SKM-1 treated with dmso at 0.1 percent for 144 hours (cell line): Measurements from ENCODE around the gene KARS1.
A peak's percentile ranks its signal among the peaks of the same experiment; 100 is the strongest.

Experiments
- DNase-seq: peaks from one replicate; lab custom pipeline; 2025; ENCODE audit not compliant: unreplicated experiment; lab: John Stamatoyannopoulos, UW

Gene KARS1

DNA sequence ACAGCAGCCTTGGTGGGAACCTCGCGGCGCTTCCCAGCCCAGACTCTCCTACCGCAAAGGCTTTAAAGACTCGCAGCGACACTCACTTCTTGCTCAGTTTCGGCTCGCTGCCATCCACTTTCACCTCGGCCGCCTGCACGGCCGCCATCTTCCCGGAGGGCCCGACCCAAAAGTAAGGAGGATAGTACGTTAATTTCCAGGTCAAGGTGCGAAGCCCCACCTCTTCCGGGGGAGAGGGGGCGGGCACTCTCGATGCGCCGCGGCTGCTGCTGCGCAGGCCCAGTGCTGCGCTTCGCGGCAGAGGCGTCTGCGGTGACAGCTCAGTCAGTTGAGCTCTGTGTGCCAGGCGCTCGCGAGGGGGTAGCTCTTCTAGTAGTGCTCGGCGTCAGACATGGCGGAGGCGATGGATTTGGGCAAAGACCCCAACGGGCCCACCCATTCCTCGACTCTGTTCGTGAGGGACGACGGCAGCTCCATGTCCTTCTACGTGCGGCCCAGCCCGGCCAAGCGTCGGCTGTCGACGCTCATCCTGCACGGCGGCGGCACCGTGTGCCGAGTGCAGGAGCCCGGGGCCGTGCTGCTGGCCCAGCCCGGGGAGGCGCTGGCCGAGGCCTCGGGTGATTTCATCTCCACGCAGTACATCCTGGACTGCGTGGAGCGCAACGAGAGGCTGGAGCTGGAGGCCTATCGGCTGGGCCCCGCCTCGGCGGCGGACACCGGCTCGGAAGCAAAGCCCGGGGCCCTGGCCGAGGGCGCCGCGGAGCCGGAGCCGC, at the start of gene KARS1, which contains the start of gene TERF2IP:
TSS of gene KARS1 (minus strand) at position 174 of the 773 bp plus-strand sequence. CDS start at position 148, 26 bp downstream.
TSS of gene TERF2IP (plus strand) at position 282 of the 773 bp plus-strand sequence. CDS start at position 392, 110 bp downstream.
- peak; percentile 90 for DNase-seq

DNA sequence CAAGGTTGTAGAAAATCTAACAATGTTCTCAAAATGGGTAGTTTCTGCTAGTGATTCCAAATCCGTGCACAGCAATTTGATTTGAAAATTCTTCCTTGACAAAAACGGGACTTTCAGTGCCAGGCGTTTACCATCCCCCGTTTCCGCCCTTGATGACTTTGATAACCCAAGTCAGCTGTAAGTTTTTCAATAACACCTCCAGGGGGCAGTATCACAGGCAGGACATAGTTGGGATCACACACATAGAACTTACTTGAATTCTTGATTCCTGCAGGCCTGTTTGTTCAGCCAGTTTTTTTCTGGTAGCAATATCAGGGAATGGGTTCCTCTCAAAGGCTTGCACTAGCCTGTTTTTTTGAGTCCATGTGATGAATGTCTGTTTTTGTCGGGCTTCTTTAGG, 48.2 kb upstream of the KARS1 start:
- DNase-seq, result no peak

- DNase-seq, result no peak
These were observed 39.9 kb upstream of the KARS1 start for GRCh38 chr16:75687361-75687760.

- DNase-seq, result no peak
These were observed 34.8 kb upstream of the KARS1 start for GRCh38 chr16:75682308-75682707.

- no peak for DNase-seq
These were observed 31.9 kb upstream of the KARS1 start for GRCh38 chr16:75679366-75679765.

GRCh38 chr16:75676909-75677308, 29.4 kb upstream of the KARS1 start, which contains the start of gene CPHXL2:
CPHXL2 (minus strand) TSS chr16:75677009; CDS start chr16:75676999, 10 bp downstream.
- no peak for DNase-seq

DNA sequence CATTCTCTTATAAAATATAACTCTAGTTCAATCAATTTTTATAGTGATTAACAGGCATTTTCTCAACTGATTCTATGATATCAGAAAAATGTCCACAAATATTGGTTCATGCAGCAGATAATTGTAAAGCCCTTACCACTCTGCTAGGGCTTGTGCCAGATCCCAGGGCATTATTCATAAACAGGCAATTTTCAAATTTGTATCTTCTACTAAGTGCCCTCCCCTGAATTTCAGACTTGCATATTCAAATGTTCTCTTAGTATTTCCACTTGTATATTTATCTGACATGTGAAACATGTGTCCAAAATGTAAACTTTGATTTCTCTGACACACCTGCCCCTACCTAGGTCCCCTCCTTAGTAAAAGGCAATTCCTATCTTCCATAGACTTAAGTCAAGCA, 20.0 kb upstream of the KARS1 start:
- no peak for DNase-seq

GRCh38 chr16:75660726-75661302, 13.3 kb upstream of the KARS1 start:
- DNase-seq, result no peak

DNA sequence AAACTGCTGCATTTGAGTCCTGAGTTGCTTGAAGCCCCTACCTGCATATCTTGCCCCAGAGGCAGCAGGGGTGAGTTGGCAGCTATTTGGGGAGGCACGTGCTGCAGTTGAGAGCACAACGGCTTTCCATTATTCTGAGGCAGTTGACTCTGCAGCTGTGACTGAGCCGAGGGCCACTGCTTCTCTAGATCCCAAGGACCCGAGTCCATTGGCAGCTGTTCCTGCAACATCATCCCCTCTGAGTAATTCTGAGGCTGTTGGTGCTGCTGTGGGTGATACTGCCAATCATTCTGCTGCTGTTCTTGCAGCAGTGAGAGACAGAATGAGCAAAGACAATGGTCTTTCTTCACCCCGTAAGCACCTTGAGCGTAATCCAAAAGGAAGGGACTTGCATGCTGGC, 12.9 kb upstream of the KARS1 start:
- no peak for DNase-seq

DNA sequence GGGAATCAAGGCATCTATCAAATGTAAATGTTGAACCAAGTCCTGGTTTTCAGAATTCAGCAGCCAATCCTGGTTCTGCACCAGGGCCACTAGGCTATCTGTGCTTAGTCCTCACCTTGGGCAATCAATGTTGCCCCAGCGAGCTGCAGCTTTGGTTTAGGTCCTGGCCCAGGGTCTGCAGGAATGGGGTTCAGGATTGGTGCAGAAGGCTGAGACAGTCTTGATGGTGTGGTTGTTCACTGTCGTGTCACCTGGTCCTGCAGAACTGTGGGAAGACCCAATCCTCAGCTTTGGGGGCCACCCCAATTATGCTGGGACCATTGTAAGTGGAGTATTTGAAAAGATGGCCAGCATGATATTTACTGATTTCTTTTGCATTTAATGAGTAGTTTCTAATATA, 10.7 kb upstream of the KARS1 start:
- no peak for DNase-seq

DNA sequence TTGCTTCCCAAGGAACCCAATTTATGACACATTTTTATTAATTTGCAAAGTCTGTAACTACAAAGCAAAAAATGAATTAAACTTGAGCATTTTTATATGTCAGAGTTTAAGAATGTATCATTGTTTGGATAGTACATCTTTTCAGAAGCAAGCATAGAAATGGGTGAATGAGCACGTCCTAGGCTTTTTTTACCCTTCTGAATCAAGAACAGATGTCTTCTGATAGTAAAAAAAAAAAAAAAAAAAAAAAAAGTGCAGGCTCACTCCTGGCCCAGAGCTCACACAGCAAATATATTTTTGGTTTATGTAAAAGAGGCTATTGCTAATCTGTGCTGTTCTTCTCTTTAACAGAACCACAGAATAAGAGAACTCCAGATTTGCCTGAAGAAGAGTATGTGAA, 6.5 kb upstream of the KARS1 start:
- DNase-seq, result no peak

DNA sequence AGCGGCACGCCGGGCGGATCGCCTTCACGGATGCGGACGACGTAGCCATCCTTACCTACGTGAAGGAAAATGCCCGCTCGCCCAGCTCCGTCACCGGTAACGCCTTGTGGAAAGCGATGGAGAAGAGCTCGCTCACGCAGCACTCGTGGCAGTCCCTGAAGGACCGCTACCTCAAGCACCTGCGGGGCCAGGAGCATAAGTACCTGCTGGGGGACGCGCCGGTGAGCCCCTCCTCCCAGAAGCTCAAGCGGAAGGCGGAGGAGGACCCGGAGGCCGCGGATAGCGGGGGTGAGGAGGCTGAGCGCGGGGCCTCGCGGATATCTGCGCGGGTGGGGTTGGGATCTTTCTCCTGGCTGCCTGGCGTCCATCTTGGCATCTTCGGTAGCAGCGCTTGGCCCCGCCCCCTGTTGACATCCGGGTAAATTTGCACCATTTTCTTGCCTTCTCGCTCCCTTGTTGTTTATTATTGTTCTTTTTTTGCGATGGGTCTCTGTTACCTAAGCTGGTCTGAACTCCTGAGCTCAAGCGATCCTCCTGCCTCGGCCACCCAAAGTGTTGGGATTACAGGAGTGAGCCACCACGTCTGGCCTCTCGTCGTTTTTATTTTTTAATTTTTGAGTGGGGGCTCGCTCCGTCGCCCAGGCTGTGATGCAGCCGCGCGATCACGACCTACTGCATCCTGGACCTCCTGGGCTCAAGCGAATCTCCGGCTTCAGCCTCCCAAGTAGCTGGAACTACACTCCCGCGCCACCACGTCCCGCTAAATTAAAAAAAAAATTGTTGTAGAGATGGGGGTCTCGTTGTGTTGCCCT, 1.0 kb upstream of the KARS1 start:
- peak; percentile 34 for DNase-seq

GRCh38 chr16:75647112-75647491, 363 bp downstream of the KARS1 start:
- DNase-seq, result no peak

DNA sequence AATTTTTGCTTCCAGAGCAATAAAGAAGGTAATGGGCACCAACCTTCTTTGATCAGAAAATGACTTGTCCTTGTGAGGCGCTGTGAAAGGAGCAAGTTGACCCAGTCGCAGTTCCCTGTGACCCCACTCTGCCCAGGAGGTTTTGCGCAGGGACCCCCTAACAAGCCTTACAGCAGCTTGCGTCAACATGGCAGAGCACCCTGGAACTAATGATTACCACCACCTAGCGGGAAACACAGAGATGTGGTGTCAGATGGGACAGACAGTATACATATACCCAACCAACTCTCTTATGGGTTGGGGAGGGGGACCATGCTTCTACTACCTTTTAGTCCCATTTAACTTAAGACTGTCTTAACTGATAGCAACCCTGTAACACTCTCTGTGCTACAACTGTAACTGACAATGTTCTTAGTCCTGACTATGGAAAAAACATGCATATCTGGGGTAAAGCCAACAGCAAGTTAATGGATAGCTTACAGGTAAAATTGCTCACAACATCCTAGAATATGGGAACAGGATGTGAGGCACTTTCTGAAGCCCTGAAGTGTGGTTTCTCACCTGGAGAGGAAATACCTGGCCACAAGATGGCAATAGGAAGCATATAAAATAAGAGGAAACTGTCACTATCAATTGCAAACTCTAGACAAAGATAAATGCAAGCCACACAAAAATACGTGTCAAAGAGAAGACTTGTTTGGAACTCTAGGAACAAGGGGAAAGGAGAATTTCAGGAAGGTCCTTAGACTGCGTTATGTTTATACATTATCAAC, 3.0 kb downstream of the KARS1 start:
- DNase-seq, result no peak

GRCh38 chr16:75640598-75640997, 6.9 kb downstream of the KARS1 start:
- DNase-seq, result no peak

GRCh38 chr16:75635036-75635435, 12.4 kb downstream of the KARS1 start:
- no peak for DNase-seq

GRCh38 chr16:75632857-75633256, 14.6 kb downstream of the KARS1 start:
- no peak for DNase-seq

GRCh38 chr16:75630052-75630451, 17.4 kb downstream of the KARS1 start:
- DNase-seq, result no peak

DNA sequence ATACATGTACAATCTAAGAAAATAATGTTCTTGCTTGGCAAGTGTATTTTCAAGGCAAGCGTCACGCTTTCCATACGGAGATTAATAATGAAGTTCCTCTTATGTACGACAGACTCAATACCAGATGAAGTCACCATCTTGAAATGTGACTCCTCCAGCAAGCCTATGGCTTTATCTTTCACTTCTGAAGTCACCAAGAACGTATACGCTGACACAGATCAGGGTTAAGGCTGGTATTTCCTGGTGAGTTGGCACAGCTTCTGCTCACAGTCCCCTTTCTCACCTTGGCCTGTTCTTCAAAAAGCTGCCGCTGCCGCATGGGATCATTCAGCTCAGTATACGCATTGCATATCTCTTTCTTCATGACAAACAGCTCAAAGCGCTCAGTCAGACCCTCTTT, 18.3 kb downstream of the KARS1 start:
- no peak for DNase-seq

GRCh38 chr16:75628351-75628750, 19.1 kb downstream of the KARS1 start:
- no peak for DNase-seq

DNA sequence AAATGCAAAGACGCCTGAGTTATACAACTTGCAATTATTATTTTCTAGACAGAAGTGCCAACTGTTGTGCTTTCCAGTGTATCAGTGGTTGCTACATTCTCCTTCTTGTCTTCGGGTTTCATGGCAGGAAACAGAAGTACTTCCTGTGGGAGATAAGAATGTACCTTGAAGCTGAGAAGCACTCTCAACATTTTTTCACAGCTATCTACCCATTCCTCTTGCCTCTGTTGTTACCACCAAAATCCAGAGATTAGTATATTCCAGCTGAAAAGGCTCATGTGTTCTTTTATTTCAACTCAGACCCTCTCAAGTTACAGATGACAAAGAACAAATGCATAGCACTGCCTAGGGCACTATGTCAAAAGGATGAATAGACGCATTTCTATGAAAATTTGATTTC, 19.6 kb downstream of the KARS1 start:
- DNase-seq, result peak; percentile 51
